Right lobe of liver (tissue), 6 donors: ENCODE measurements around the gene MFSD6. TPM values are rescaled to one million over a fixed set of nuclear protein-coding genes. Genes with fewer than 3 reads are reported as not detected.

Experiments
- ATAC-seq, 4 donors: fragments of 200-7000 bp; cut with Tn5 transposase; one replicate each; pipeline ENCODE4 v1.9.1; 2020; ENCODE audit warnings: mild to moderate bottlenecking in 4 of 4, moderate library complexity in 4 of 4
- DNase-seq, 3 donors: peaks; one replicate each; pipeline ENCODE4 v3.0.0-alpha.2; 2020
- H3K27ac ChIP-seq, 3 donors: fragments of 200-600 bp; one replicate each; pipeline ENCODE4 v1.8.0; 2022
- H3K27me3 ChIP-seq, 2 donors: fragments of 200-600 bp; one replicate each; pipeline ENCODE4 v1.8.0; 2022
- H3K36me3 ChIP-seq, 4 donors: fragments of 200-600 bp; sonication (generic) in 1 of 4; one replicate each; pipeline versions ENCODE4 v1.5.1 to v1.8.0; 2017 to 2022; ENCODE audit warnings: control low read depth in 1 of 4
- H3K4me1 ChIP-seq, 4 donors: fragments of 200-600 bp; sonication (generic) in 1 of 4; one replicate each; pipeline versions ENCODE4 v1.5.1 to v1.8.0; 2017 to 2022; ENCODE audit warnings: control low read depth in 1 of 4
- H3K4me3 ChIP-seq, 3 donors: fragments of 200-600 bp; one replicate each; pipeline ENCODE4 v1.8.0; 2022
- H3K9me3 ChIP-seq, 4 donors: fragments of 200-600 bp; sonication (generic) in 1 of 4; one replicate each; pipeline versions ENCODE4 v1.5.1 to v1.8.0; 2017 to 2022; ENCODE audit warnings: control low read depth in 1 of 4
- POLR2A ChIP-seq: fragments of 450-650 bp; IDR thresholded peaks from one replicate; pipeline ENCODE4 v1.6.1; 2017; ENCODE audit warnings: antibody characterized with exemption, mild to moderate bottlenecking
- WGBS: methylation state at CpG from one replicate; pipeline ENCODE4 v1.1.6; 2018; ENCODE audit warnings: low coverage, low lambda C conversion rate; ENCODE audit not compliant: insufficient coverage; ENCODE audit errors: missing lambda C conversion rate; 5-methylcytosine and 5-hydroxymethylcytosine counted together
- intact Hi-C, 2 donors: fragments of 100-400 bp; cut with DNase I; formaldehyde crosslinking; loops; one replicate each; pipeline versions ENCODE4 v1.11.2 to v1.14.1; 2022
- total RNA-seq, 6 experiments: library from RNA; depleted of rRNA in 2 of 6; stranded (reverse); fragments of >200 nt in 2 of 6; fragmentation: NEBNext Ultra II Directional in 3 of 6; extraction: Animal tissue kit (Norgen Biotek cat#: 25700) in 3 of 6; gene quantifications; one replicate each; pipeline versions ENCODE4 v1.1.0 to v1.2.4, GENCODE V29; 2016 to 2023
- TF ChIP-seq, protein P1 (sequence below), 4 donors: fragments of 200-600 bp in 3 of 4; fragments of 450-650 bp in 1 of 4; IDR thresholded peaks; one replicate each; pipeline versions ENCODE4 v1.5.1 to v1.8.0; 2016 to 2022; ENCODE audit warnings: antibody characterized with exemption in 4 of 4, mild to moderate bottlenecking in 2 of 4
- donor health status: DM: no; HTN: yes; CAD: no.
- donor health status: DM: no; HTN: no; CAD: no.
- donor health status: DM: no; HTN: no; CAD: no.
- donor health status: DM: no; HTN: yes; CAD: no.
- donor health status: DM: no; HTN: yes; CAD: no.

The MFSD6 gene
- total RNA-seq, 6 experiments from 2014 or later = 1.5 to 14.8 (median 4.1) TPM

DNA sequence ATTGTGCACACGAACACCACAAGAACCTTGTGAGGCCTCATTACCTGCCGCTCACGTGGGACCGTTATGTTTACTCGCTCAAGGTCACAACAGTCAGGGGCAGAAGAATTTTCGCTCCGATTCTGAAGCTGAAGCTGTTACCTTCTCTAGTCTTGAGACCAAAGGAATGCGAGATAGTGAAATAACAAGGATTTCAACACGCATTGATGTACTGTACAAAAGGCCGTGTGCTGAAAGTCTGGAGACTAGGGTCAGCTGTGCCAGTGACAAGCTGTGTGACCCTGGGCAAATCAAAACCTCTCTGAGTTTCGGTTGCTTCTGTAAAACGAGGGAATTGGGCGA, 125.8 kb downstream of the MFSD6 start:
- intact Hi-C loops = no loop called here
- ATAC-seq (peak; percentile 36 to 67 (median 43)), DNase-seq (peak; percentile 36 to 68 (median 67))
- Histone ChIP-seq H3K27me3 (no peaks in the 10 kb centered on the region), H3K4me1 (peaks cover 0 to 10% (median 4%) of the 10 kb centered on the region in 4 donors), H3K27ac (peak overlapping the region; percentile 85 to 96 (median 92)), H3K4me3 (peak overlapping the region; percentile 62 to 88 (median 82)), H3K36me3 (no peaks in the 10 kb centered on the region), H3K9me3 (peaks cover 0 to 2% (median 0%) of the 10 kb centered on the region in 4 donors)
- 7% methylated on average over 11 of the region's 13 CpGs for WGBS
- TF ChIP-seq, protein P1, sequence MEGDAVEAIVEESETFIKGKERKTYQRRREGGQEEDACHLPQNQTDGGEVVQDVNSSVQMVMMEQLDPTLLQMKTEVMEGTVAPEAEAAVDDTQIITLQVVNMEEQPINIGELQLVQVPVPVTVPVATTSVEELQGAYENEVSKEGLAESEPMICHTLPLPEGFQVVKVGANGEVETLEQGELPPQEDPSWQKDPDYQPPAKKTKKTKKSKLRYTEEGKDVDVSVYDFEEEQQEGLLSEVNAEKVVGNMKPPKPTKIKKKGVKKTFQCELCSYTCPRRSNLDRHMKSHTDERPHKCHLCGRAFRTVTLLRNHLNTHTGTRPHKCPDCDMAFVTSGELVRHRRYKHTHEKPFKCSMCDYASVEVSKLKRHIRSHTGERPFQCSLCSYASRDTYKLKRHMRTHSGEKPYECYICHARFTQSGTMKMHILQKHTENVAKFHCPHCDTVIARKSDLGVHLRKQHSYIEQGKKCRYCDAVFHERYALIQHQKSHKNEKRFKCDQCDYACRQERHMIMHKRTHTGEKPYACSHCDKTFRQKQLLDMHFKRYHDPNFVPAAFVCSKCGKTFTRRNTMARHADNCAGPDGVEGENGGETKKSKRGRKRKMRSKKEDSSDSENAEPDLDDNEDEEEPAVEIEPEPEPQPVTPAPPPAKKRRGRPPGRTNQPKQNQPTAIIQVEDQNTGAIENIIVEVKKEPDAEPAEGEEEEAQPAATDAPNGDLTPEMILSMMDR (IDR thresholded peaks at IDR 0.05) = no peak
- no peak for TF ChIP-seq POLR2A

DNA sequence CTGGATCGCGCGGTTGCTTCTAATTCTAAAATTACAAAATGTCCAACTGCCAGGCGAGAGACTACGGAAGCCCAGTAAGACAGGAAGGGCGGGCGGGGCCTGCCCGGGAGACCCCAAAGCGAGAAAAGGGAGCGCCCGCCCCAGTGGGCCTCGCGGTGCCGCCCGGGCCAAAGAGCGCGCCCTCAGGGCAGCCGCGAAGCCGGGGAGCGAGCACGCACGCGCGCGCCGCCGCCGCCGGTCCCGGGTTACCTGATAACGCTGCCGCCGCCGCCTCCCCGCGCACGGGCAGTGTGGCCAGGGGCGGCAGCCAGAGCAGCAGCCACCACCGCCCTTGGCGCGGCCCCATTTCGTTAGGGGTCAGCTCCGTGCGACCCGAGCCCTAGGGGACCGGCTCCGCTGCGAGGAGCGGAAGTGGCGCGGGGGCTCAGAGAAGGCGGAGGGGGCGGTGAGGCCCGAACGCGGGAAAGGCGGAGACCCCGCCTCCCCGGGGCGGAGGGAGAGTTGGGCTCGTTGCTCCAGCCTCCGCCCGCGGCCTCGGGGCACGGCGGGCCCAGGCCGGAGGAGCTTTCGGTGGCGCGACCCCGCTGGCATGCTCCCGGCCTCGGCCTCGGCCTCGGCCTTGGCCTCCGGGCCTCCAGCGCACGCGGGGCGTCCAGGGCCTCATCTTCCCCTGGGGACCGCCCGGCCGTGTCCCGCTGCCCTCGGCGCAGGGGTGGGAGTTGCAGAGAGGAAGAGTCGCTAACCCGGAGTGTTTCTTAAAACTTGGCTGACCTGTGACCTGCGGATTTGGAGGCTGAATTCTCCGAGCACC, 126.4 kb downstream of the MFSD6 start, which contains the start of gene NEMP2:
Gene NEMP2 (minus strand): TSS at position 413 of the 811 bp plus-strand sequence. CDS start 67 bp downstream, at position 346.
- DNase-seq (peak; percentile 87 to 89 (median 88)), ATAC-seq (peak; percentile 87 to 94 (median 91))
- no peaks in the 10 kb centered on the region for H3K36me3 ChIP-seq
- no peaks in the 10 kb centered on the region for H3K27me3 ChIP-seq
- peak within 1 kb of the TSS; percentile 85 to 96 (median 92) for H3K27ac ChIP-seq
- peaks cover 0 to 10% (median 4%) of the 10 kb centered on the region in 4 donors for H3K4me1 ChIP-seq
- peak within 1 kb of the TSS; percentile 62 to 88 (median 82) for H3K4me3 ChIP-seq
- WGBS = 2% methylated on average over 12 of the region's 92 CpGs
- intact Hi-C loops = no loop called here
- TF ChIP-seq POLR2A = peak; percentile 85
- TF ChIP-seq, protein P1 (IDR thresholded peaks at IDR 0.05) = peak in 1 of 4 donors; percentile 4
- peaks cover 0 to 8% (median 0%) of the 10 kb centered on the region in 4 donors for H3K9me3 ChIP-seq

DNA sequence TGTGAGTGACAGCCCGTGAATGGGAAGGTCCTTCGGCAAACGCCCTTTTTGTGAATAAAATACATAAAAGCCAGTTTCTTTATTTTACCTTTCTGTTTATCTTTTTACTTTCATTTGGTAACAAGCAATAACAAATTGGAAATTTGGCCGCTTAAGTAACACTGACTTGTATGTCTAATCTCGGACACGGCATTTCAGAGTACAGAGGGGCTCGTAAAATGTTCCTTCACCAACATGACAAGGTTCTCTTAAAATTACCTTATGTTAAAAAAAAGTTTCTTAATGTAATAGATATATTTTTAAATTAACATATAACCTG, 126.9 kb downstream of the MFSD6 start:
- no peaks in the 10 kb centered on the region for H3K36me3 ChIP-seq
- H3K27ac ChIP-seq = peak overlapping the region; percentile 85 to 96 (median 92)
- intact Hi-C loops = no loop called here
- H3K27me3 ChIP-seq = no peaks in the 10 kb centered on the region
- under 1% methylated on average over 7 of the region's 7 CpGs for WGBS
- DNase-seq (no peak), ATAC-seq (no peak)
- peaks cover 0 to 11% (median under 1%) of the 10 kb centered on the region in 4 donors for H3K9me3 ChIP-seq
- peaks cover 0 to 10% (median 4%) of the 10 kb centered on the region in 4 donors for H3K4me1 ChIP-seq
- H3K4me3 ChIP-seq = peak overlapping the region; percentile 62 to 88 (median 82)
- no peak for TF ChIP-seq POLR2A
- TF ChIP-seq, protein P1 (IDR thresholded peaks at IDR 0.05) = no peak

DNA sequence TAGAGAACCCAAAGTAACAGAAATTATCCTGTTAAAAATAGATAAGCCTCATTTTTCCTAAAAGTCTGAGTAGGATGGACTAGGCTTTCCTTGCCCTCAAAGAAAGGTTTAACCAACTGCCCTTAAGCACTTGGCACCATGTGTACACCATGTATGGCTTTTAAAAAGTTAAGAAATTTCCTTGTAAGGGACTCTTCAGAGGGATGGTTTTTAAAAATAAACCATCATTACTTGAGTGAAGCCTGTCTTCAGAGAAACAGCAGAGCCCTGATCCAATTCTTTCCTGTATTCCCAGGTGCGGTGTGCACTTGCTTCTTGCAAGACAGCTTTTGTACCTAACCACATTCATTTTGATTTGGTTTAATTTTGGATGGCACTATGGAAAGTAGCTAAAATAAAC, 127.4 kb downstream of the MFSD6 start:
- 47% methylated on average over 1 of the region's 1 CpG for WGBS
- intact Hi-C loops = no loop called here
- no peaks in the 10 kb centered on the region for H3K27me3 ChIP-seq
- TF ChIP-seq, protein P1 (IDR thresholded peaks at IDR 0.05) = no peak
- no peak for TF ChIP-seq POLR2A
- no peaks in the 10 kb centered on the region for H3K36me3 ChIP-seq
- H3K4me1 ChIP-seq = peaks cover 0 to 10% (median 4%) of the 10 kb centered on the region in 4 donors
- peaks cover 0 to 11% (median 3%) of the 10 kb centered on the region in 4 donors for H3K9me3 ChIP-seq
- ATAC-seq (no peak), DNase-seq (no peak)
- peak overlapping the region; percentile 62 to 88 (median 82) for H3K4me3 ChIP-seq
- H3K27ac ChIP-seq = peak overlapping the region in 2 of 3 donors; percentile 85 to 96
